Measurements from ENCODE around the gene GSN.

Gene GSN

DNA sequence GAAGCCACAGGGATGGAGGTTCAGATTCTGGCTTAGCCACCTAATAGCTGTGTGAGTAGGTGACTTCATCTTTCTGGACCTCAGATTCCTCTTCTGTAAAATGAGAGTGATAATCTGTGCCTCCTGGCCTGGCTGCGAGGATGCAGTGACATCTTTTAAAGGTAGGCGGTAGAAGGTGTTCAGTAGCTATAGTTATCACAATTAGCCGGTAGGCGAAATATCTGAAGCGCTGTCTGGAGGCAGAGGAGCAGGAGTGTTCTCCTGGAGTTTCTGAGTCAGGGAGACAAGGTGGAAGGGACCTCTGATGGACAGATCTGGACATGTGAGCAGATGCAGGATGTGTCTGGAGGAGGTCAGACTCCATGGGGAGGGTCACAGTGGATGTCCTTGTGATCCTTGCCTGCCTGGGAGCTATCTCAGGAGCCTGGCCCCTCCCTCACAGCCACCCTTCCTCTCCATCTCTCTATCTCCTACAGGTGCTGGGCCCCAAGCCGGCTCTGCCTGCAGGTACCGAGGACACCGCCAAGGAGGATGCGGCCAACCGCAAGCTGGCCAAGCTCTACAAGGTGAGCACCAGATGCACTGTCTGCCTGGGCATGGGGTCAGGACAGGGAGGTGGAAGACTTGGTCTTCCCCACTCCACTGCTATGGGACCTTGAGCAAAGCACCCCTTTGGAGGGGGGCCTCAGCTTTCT, 45.6 kb downstream of the GSN start:
- no peaks in the 10 kb centered on the region for H3K4me1 ChIP-seq (ENCODE audit: low read depth, poor library complexity, severe bottlenecking)
- no peak overlapping the region for H3K4me2 ChIP-seq
- no peaks in the 10 kb centered on the region for H4K20me1 ChIP-seq (ENCODE audit: insufficient read depth)
- H2AFZ ChIP-seq (ENCODE audit: low read depth) = no peak overlapping the region
- no peak overlapping the region for H3K9ac ChIP-seq
- no peaks in the 10 kb centered on the region for H3K27me3 ChIP-seq (ENCODE audit: insufficient read depth, low read depth)
- H3K79me2 ChIP-seq (ENCODE audit: insufficient read depth, low read depth) = no peaks in the 10 kb centered on the region
- H3K4me3 ChIP-seq (IDR thresholded peaks at IDR 0.05; ENCODE audit: insufficient read depth, low read depth, low read length) = no peak overlapping the region
- TF ChIP-seq, protein P1, sequence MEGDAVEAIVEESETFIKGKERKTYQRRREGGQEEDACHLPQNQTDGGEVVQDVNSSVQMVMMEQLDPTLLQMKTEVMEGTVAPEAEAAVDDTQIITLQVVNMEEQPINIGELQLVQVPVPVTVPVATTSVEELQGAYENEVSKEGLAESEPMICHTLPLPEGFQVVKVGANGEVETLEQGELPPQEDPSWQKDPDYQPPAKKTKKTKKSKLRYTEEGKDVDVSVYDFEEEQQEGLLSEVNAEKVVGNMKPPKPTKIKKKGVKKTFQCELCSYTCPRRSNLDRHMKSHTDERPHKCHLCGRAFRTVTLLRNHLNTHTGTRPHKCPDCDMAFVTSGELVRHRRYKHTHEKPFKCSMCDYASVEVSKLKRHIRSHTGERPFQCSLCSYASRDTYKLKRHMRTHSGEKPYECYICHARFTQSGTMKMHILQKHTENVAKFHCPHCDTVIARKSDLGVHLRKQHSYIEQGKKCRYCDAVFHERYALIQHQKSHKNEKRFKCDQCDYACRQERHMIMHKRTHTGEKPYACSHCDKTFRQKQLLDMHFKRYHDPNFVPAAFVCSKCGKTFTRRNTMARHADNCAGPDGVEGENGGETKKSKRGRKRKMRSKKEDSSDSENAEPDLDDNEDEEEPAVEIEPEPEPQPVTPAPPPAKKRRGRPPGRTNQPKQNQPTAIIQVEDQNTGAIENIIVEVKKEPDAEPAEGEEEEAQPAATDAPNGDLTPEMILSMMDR (conservative IDR thresholded peaks at IDR 0.05; ENCODE audit: low read depth, low read length) = no peak
- H3K27ac ChIP-seq = no peak overlapping the region
- no peaks in the 10 kb centered on the region for H3K36me3 ChIP-seq (ENCODE audit: insufficient read depth)

DNA sequence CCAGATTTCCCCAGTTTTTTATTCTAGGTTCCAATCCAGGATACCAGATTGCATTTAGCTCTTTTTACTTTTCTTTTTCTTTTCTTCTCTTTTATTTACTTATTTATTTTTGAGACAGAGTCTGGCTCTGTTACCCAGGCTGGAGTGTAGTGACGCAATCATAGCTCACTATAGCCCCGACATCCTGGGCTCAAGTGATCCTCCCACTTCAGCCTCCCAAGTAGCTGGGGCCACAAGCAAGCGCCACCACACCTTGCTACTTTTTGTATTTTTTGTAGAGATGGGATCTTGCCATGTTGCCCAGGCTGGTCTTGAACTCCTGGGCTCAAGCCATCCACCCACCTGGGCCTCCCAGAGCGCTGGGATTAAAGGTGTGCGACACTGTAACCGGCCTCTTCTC, 48.4 kb downstream of the GSN start:
- H3K4me1 ChIP-seq (ENCODE audit: low read depth, poor library complexity, severe bottlenecking) = no peaks in the 10 kb centered on the region
- no peak overlapping the region for H3K9ac ChIP-seq
- no peaks in the 10 kb centered on the region for H3K36me3 ChIP-seq (ENCODE audit: insufficient read depth)
- H3K27ac ChIP-seq = no peak overlapping the region
- H2AFZ ChIP-seq (ENCODE audit: low read depth) = no peak overlapping the region
- no peak overlapping the region for H3K4me3 ChIP-seq (IDR thresholded peaks at IDR 0.05; ENCODE audit: insufficient read depth, low read depth, low read length)
- H4K20me1 ChIP-seq (ENCODE audit: insufficient read depth) = no peaks in the 10 kb centered on the region
- TF ChIP-seq, protein P1 (conservative IDR thresholded peaks at IDR 0.05; ENCODE audit: low read depth, low read length) = no peak
- H3K27me3 ChIP-seq (ENCODE audit: insufficient read depth, low read depth) = no peaks in the 10 kb centered on the region
- no peak overlapping the region for H3K4me2 ChIP-seq
- H3K79me2 ChIP-seq (ENCODE audit: insufficient read depth, low read depth) = no peaks in the 10 kb centered on the region

DNA sequence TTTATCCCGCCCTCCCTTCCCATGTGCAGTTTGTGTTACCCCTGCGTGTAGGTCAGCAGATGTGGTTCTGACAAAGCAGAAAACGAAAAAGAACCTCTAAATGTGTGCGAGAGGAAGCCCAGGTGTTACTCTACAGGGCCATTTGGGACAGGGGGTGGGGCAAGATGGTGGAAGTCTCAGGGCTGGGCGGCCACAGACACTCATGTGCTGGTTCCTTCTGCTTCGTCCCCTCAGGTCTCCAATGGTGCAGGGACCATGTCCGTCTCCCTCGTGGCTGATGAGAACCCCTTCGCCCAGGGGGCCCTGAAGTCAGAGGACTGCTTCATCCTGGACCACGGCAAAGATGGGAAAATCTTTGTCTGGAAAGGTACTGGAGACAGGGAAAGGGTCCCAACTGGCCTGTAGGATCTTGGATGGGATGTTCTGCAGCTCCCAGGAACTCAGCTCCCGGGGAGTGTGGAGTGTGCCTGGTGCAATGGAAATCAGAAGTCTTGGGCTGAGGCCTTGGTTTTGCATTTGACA, 49.0 kb downstream of the GSN start:
- no peak overlapping the region for H3K4me2 ChIP-seq
- H3K9ac ChIP-seq = no peak overlapping the region
- no peak overlapping the region for H3K4me3 ChIP-seq (IDR thresholded peaks at IDR 0.05; ENCODE audit: insufficient read depth, low read depth, low read length)
- no peaks in the 10 kb centered on the region for H3K36me3 ChIP-seq (ENCODE audit: insufficient read depth)
- no peak overlapping the region for H2AFZ ChIP-seq (ENCODE audit: low read depth)
- H4K20me1 ChIP-seq (ENCODE audit: insufficient read depth) = no peaks in the 10 kb centered on the region
- H3K79me2 ChIP-seq (ENCODE audit: insufficient read depth, low read depth) = no peaks in the 10 kb centered on the region
- TF ChIP-seq, protein P1 (conservative IDR thresholded peaks at IDR 0.05; ENCODE audit: low read depth, low read length) = no peak
- H3K27me3 ChIP-seq (ENCODE audit: insufficient read depth, low read depth) = no peaks in the 10 kb centered on the region
- no peaks in the 10 kb centered on the region for H3K4me1 ChIP-seq (ENCODE audit: low read depth, poor library complexity, severe bottlenecking)
- H3K27ac ChIP-seq = no peak overlapping the region

DNA sequence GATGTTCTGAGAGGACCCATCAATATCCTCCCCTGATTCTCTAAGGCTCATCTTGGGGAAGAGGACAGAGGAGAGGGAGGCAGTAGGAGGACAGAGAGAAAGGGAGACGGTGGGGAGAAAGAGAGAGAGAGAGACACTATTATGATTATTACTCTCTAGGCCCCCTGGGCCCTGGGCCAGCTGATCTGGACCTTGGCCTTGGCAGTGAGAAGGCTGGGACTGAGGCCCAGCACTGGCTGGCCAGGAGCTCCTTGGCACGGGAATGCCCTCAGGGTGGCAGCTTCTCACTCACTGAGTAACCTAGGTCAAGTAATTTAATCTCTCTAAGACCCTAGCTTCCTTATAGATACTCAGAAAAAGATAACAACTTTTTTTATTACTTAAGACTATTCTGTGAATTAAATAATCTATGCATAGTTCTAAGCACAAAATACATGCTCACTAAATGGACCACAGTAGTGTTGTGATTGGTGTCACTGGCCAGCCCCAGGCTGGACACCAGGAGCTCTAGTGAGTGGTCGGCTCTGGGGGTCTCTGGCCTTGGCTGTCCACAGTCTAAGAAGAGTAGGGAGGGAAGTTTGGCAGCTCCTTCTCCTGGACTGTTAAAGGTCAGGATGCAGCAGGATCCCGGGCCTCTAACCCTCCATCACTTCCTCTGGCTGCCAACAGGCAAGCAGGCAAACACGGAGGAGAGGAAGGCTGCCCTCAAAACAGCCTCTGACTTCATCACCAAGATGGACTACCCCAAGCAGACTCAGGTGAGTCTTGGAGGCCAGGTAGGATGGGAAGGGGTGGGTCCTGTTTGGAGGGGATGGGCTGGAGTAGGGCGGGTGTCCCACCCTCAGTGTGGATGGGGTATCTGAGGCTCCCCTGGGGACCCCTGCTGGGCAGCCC, 50.0 kb downstream of the GSN start:
- H3K9ac ChIP-seq = no peak overlapping the region
- no peak overlapping the region for H3K4me3 ChIP-seq (IDR thresholded peaks at IDR 0.05; ENCODE audit: insufficient read depth, low read depth, low read length)
- H3K36me3 ChIP-seq (ENCODE audit: insufficient read depth) = no peaks in the 10 kb centered on the region
- H3K4me1 ChIP-seq (ENCODE audit: low read depth, poor library complexity, severe bottlenecking) = no peaks in the 10 kb centered on the region
- no peaks in the 10 kb centered on the region for H4K20me1 ChIP-seq (ENCODE audit: insufficient read depth)
- H3K27me3 ChIP-seq (ENCODE audit: insufficient read depth, low read depth) = no peaks in the 10 kb centered on the region
- TF ChIP-seq, protein P1 (conservative IDR thresholded peaks at IDR 0.05; ENCODE audit: low read depth, low read length) = no peak
- no peaks in the 10 kb centered on the region for H3K79me2 ChIP-seq (ENCODE audit: insufficient read depth, low read depth)
- no peak overlapping the region for H3K4me2 ChIP-seq
- no peak overlapping the region for H2AFZ ChIP-seq (ENCODE audit: low read depth)
- H3K27ac ChIP-seq = no peak overlapping the region

Data from KMS-11 (cell line).